Measurements from ENCODE around the gene IQGAP2. TPM values are rescaled to one million over a fixed set of nuclear protein-coding genes. Genes with fewer than 3 reads are reported as not detected.
A peak's percentile ranks its signal among the peaks of the same experiment; 100 is the strongest.
"Not testable (repeated sequence)": the region's sequence is repeated elsewhere in the genome, so short reads cannot be mapped to it uniquely, and the experiment has no call there.

The IQGAP2 gene
- total and polyA plus RNA-seq, 2 donors = 20.7 to 33.3 TPM

GRCh38 chr5:76514292-76514691, 111.2 kb downstream of the IQGAP2 start:
- Histone ChIP-seq H3K27me3 (ENCODE audit: control insufficient read depth in 2 of 2, insufficient read depth in 1 of 2, low read length in 1 of 2) (no peaks in the 10 kb centered on the region), H3K27ac (ENCODE audit: low read depth in 1 of 2, low read length in 1 of 2) (no peak overlapping the region), H3K4me3 (ENCODE audit: low read length in 2 of 2) (no peak overlapping the region), H3K36me3 (ENCODE audit: control insufficient read depth in 2 of 2, insufficient read depth in 2 of 2, low read length in 1 of 2) (no peaks in the 10 kb centered on the region), H3K9me3 (ENCODE audit: control insufficient read depth in 2 of 2, insufficient read depth in 1 of 2, low read length in 1 of 2) (peaks cover 0 to 2% of the 10 kb centered on the region in 2 donors), H3K4me1 (ENCODE audit: control insufficient read depth in 2 of 2, insufficient read depth in 2 of 2, low read length in 2 of 2) (no peaks in the 10 kb centered on the region)
- DNase-seq (ENCODE audit: low read depth in 6 of 9, low spot score in 9 of 9) = no peak
- WGBS = 94% methylated on average over 4 of the region's 4 CpGs

GRCh38 chr5:76514713-76515112, 111.6 kb downstream of the IQGAP2 start:
- no peak for DNase-seq (ENCODE audit: low read depth in 6 of 9, low spot score in 9 of 9)
- WGBS = 94% methylated on average over 2 of the region's 2 CpGs
- no peaks in the 10 kb centered on the region for H3K36me3 ChIP-seq (ENCODE audit: control insufficient read depth in 2 of 2, insufficient read depth in 2 of 2, low read length in 1 of 2)
- no peaks in the 10 kb centered on the region for H3K4me1 ChIP-seq (ENCODE audit: control insufficient read depth in 2 of 2, insufficient read depth in 2 of 2, low read length in 2 of 2)
- peaks cover 0 to 2% of the 10 kb centered on the region in 2 donors for H3K9me3 ChIP-seq (ENCODE audit: control insufficient read depth in 2 of 2, insufficient read depth in 1 of 2, low read length in 1 of 2)
- no peaks in the 10 kb centered on the region for H3K27me3 ChIP-seq (ENCODE audit: control insufficient read depth in 2 of 2, insufficient read depth in 1 of 2, low read length in 1 of 2)
- H3K4me3 ChIP-seq (ENCODE audit: low read length in 2 of 2) = no peak overlapping the region
- no peak overlapping the region for H3K27ac ChIP-seq (ENCODE audit: low read depth in 1 of 2, low read length in 1 of 2)

GRCh38 chr5:76517334-76517733, 114.2 kb downstream of the IQGAP2 start:
- WGBS = 98% methylated on average over 3 of the region's 3 CpGs
- Histone ChIP-seq H3K4me1 (ENCODE audit: control insufficient read depth in 2 of 2, insufficient read depth in 2 of 2, low read length in 2 of 2) (no peaks in the 10 kb centered on the region), H3K4me3 (ENCODE audit: low read length in 2 of 2) (no peak overlapping the region), H3K9me3 (ENCODE audit: control insufficient read depth in 2 of 2, insufficient read depth in 1 of 2, low read length in 1 of 2) (peaks cover 0 to 2% of the 10 kb centered on the region in 2 donors), H3K27me3 (ENCODE audit: control insufficient read depth in 2 of 2, insufficient read depth in 1 of 2, low read length in 1 of 2) (no peaks in the 10 kb centered on the region), H3K27ac (ENCODE audit: low read depth in 1 of 2, low read length in 1 of 2) (no peak overlapping the region), H3K36me3 (ENCODE audit: control insufficient read depth in 2 of 2, insufficient read depth in 2 of 2, low read length in 1 of 2) (no peaks in the 10 kb centered on the region)
- no peak for DNase-seq (ENCODE audit: low read depth in 6 of 9, low spot score in 9 of 9)

GRCh38 chr5:76518246-76518645, 115.2 kb downstream of the IQGAP2 start:
- DNase-seq (ENCODE audit: low read depth in 6 of 9, low spot score in 9 of 9); H3K36me3 ChIP-seq (ENCODE audit: control insufficient read depth in 2 of 2, insufficient read depth in 2 of 2, low read length in 1 of 2); H3K4me3 ChIP-seq (ENCODE audit: low read length in 2 of 2); H3K9me3 ChIP-seq (ENCODE audit: control insufficient read depth in 2 of 2, insufficient read depth in 1 of 2, low read length in 1 of 2); H3K4me1 ChIP-seq (ENCODE audit: control insufficient read depth in 2 of 2, insufficient read depth in 2 of 2, low read length in 2 of 2); H3K27ac ChIP-seq (ENCODE audit: low read depth in 1 of 2, low read length in 1 of 2); H3K27me3 ChIP-seq (ENCODE audit: control insufficient read depth in 2 of 2, insufficient read depth in 1 of 2, low read length in 1 of 2): not testable (repeated sequence)
- 98% methylated on average over 5 of the region's 5 CpGs for WGBS

- H3K9me3 ChIP-seq (ENCODE audit: control insufficient read depth in 2 of 2, insufficient read depth in 1 of 2, low read length in 1 of 2) = peaks cover 0 to 2% of the 10 kb centered on the region in 2 donors
- H3K4me1 ChIP-seq (ENCODE audit: control insufficient read depth in 2 of 2, insufficient read depth in 2 of 2, low read length in 2 of 2) = no peaks in the 10 kb centered on the region
- DNase-seq (ENCODE audit: low read depth in 6 of 9, low spot score in 9 of 9) = no peak
- H3K4me3 ChIP-seq (ENCODE audit: low read length in 2 of 2) = no peak overlapping the region
- H3K36me3 ChIP-seq (ENCODE audit: control insufficient read depth in 2 of 2, insufficient read depth in 2 of 2, low read length in 1 of 2) = no peaks in the 10 kb centered on the region
- H3K27me3 ChIP-seq (ENCODE audit: control insufficient read depth in 2 of 2, insufficient read depth in 1 of 2, low read length in 1 of 2) = no peaks in the 10 kb centered on the region
- peak overlapping the region; percentile 49 to 65 for H3K27ac ChIP-seq (ENCODE audit: low read depth in 1 of 2, low read length in 1 of 2)
- WGBS = 85% methylated on average over 6 of the region's 6 CpGs
These were observed 118.2 kb downstream of the IQGAP2 start for GRCh38 chr5:76521240-76521758.

- H3K36me3 ChIP-seq (ENCODE audit: control insufficient read depth in 2 of 2, insufficient read depth in 2 of 2, low read length in 1 of 2) = no peaks in the 10 kb centered on the region
- peaks cover 0 to 6% of the 10 kb centered on the region in 2 donors for H3K4me1 ChIP-seq (ENCODE audit: control insufficient read depth in 2 of 2, insufficient read depth in 2 of 2, low read length in 2 of 2)
- 98% methylated on average over 11 of the region's 11 CpGs for WGBS
- H3K27ac ChIP-seq (ENCODE audit: low read depth in 1 of 2, low read length in 1 of 2) = peak overlapping the region in 1 of 2 donors; percentile 65
- peaks cover 0 to 2% of the 10 kb centered on the region in 2 donors for H3K9me3 ChIP-seq (ENCODE audit: control insufficient read depth in 2 of 2, insufficient read depth in 1 of 2, low read length in 1 of 2)
- H3K27me3 ChIP-seq (ENCODE audit: control insufficient read depth in 2 of 2, insufficient read depth in 1 of 2, low read length in 1 of 2) = no peaks in the 10 kb centered on the region
- H3K4me3 ChIP-seq (ENCODE audit: low read length in 2 of 2) = no peak overlapping the region
- no peak for DNase-seq (ENCODE audit: low read depth in 6 of 9, low spot score in 9 of 9)
These were observed 119.2 kb downstream of the IQGAP2 start for GRCh38 chr5:76522103-76522935.

- Histone ChIP-seq H3K4me3 (ENCODE audit: low read length in 2 of 2) (no peak overlapping the region), H3K27ac (ENCODE audit: low read depth in 1 of 2, low read length in 1 of 2) (no peak overlapping the region), H3K4me1 (ENCODE audit: control insufficient read depth in 2 of 2, insufficient read depth in 2 of 2, low read length in 2 of 2) (peaks cover 0 to 6% of the 10 kb centered on the region in 2 donors), H3K9me3 (ENCODE audit: control insufficient read depth in 2 of 2, insufficient read depth in 1 of 2, low read length in 1 of 2) (no peaks in the 10 kb centered on the region), H3K36me3 (ENCODE audit: control insufficient read depth in 2 of 2, insufficient read depth in 2 of 2, low read length in 1 of 2) (no peaks in the 10 kb centered on the region), H3K27me3 (ENCODE audit: control insufficient read depth in 2 of 2, insufficient read depth in 1 of 2, low read length in 1 of 2) (no peaks in the 10 kb centered on the region)
- no peak for DNase-seq (ENCODE audit: low read depth in 6 of 9, low spot score in 9 of 9)
- WGBS = 98% methylated on average over 3 of the region's 3 CpGs
These were observed 121.2 kb downstream of the IQGAP2 start for GRCh38 chr5:76524101-76524835.

- H3K36me3 ChIP-seq (ENCODE audit: control insufficient read depth in 2 of 2, insufficient read depth in 2 of 2, low read length in 1 of 2) = no peaks in the 10 kb centered on the region
- no peak overlapping the region for H3K4me3 ChIP-seq (ENCODE audit: low read length in 2 of 2)
- no peak overlapping the region for H3K27ac ChIP-seq (ENCODE audit: low read depth in 1 of 2, low read length in 1 of 2)
- H3K27me3 ChIP-seq (ENCODE audit: control insufficient read depth in 2 of 2, insufficient read depth in 1 of 2, low read length in 1 of 2) = no peaks in the 10 kb centered on the region
- peaks cover 0 to 6% of the 10 kb centered on the region in 2 donors for H3K4me1 ChIP-seq (ENCODE audit: control insufficient read depth in 2 of 2, insufficient read depth in 2 of 2, low read length in 2 of 2)
- H3K9me3 ChIP-seq (ENCODE audit: control insufficient read depth in 2 of 2, insufficient read depth in 1 of 2, low read length in 1 of 2) = no peaks in the 10 kb centered on the region
- no peak for DNase-seq (ENCODE audit: low read depth in 6 of 9, low spot score in 9 of 9)
- WGBS = 89% methylated on average over 2 of the region's 2 CpGs
These were observed 121.8 kb downstream of the IQGAP2 start for GRCh38 chr5:76524868-76525267.

GRCh38 chr5:76525956-76526355, 122.9 kb downstream of the IQGAP2 start:
- Histone ChIP-seq H3K9me3 (ENCODE audit: control insufficient read depth in 2 of 2, insufficient read depth in 1 of 2, low read length in 1 of 2) (no peaks in the 10 kb centered on the region), H3K36me3 (ENCODE audit: control insufficient read depth in 2 of 2, insufficient read depth in 2 of 2, low read length in 1 of 2) (no peaks in the 10 kb centered on the region), H3K27ac (ENCODE audit: low read depth in 1 of 2, low read length in 1 of 2) (no peak overlapping the region), H3K27me3 (ENCODE audit: control insufficient read depth in 2 of 2, insufficient read depth in 1 of 2, low read length in 1 of 2) (no peaks in the 10 kb centered on the region), H3K4me1 (ENCODE audit: control insufficient read depth in 2 of 2, insufficient read depth in 2 of 2, low read length in 2 of 2) (peaks cover 0 to 6% of the 10 kb centered on the region in 2 donors), H3K4me3 (ENCODE audit: low read length in 2 of 2) (no peak overlapping the region)
- WGBS = 57% methylated on average over 2 of the region's 2 CpGs
- no peak for DNase-seq (ENCODE audit: low read depth in 6 of 9, low spot score in 9 of 9)

Measured in thymus (tissue), 11 donors.